Measurements from ENCODE around the gene RIPOR2. TPM values are rescaled to one million over a fixed set of nuclear protein-coding genes. Genes with fewer than 3 reads are reported as not detected.
"Not testable (repeated sequence)": the region's sequence is repeated elsewhere in the genome, so short reads cannot be mapped to it uniquely, and the experiment has no call there.

Gene RIPOR2
- total RNA-seq, 4 donors from 2014 or later = 1.2 to 16.7 (median 5.2) TPM

GRCh38 chr6:24880451-24880850, 55.3 kb downstream of the RIPOR2 start:
- Histone ChIP-seq H3K27ac (no peak overlapping the region), H3K27me3 (no peaks in the 10 kb centered on the region), H3K36me3 (no peaks in the 10 kb centered on the region), H3K9me3 (peaks cover 0 to 4% of the 10 kb centered on the region in 2 donors), H3K4me3 (no peak overlapping the region), H3K4me1 (no peaks in the 10 kb centered on the region)
- intact Hi-C loops (cut with DNase I; ENCODE audit: low total_unique reads) = no loop called here
- in situ Hi-C loops (cut with MboI; ENCODE audit: low pct_ligation_motif_present in 1 of 4, low pct_unique_long_range_greater_than_20kb in 1 of 4, low sequenced_read_pairs in 3 of 4) = no loop called here
- TF ChIP-seq POLR2A (IDR thresholded peaks at IDR 0.05) (no peak), CTCF (IDR thresholded peaks at IDR 0.05) (no peak), EP300 (IDR thresholded peaks at IDR 0.05; ENCODE audit: low read depth) (no peak), POLR2AphosphoS5 (IDR thresholded peaks at IDR 0.05) (no peak)
- DNase-seq = no peak

GRCh38 chr6:24879351-24879750, 56.4 kb downstream of the RIPOR2 start:
- Histone ChIP-seq H3K9me3 (peaks cover 0 to 4% of the 10 kb centered on the region in 2 donors), H3K36me3 (no peaks in the 10 kb centered on the region), H3K4me1 (no peaks in the 10 kb centered on the region), H3K27me3 (no peaks in the 10 kb centered on the region), H3K27ac (no peak overlapping the region), H3K4me3 (no peak overlapping the region)
- DNase-seq = no peak
- no peak for TF ChIP-seq POLR2AphosphoS5 (IDR thresholded peaks at IDR 0.05)
- TF ChIP-seq POLR2A (IDR thresholded peaks at IDR 0.05) = no peak
- TF ChIP-seq EP300 (IDR thresholded peaks at IDR 0.05; ENCODE audit: low read depth) = no peak
- TF ChIP-seq CTCF (IDR thresholded peaks at IDR 0.05) = no peak
- intact Hi-C loops (cut with DNase I; ENCODE audit: low total_unique reads) (no loop called here), in situ Hi-C loops (cut with MboI; ENCODE audit: low pct_ligation_motif_present in 1 of 4, low pct_unique_long_range_greater_than_20kb in 1 of 4, low sequenced_read_pairs in 3 of 4) (no loop called here)
- WGBS, 2 donors (ENCODE audit: low coverage in 1 of 2) = 92 to 100% methylated on average over 2 to 3 of the region's 3 CpGs

- in situ Hi-C loops (cut with MboI; ENCODE audit: low pct_ligation_motif_present in 1 of 4, low pct_unique_long_range_greater_than_20kb in 1 of 4, low sequenced_read_pairs in 3 of 4); H3K4me3 ChIP-seq; H3K27ac ChIP-seq; H3K27me3 ChIP-seq; DNase-seq; H3K9me3 ChIP-seq; intact Hi-C loops (cut with DNase I; ENCODE audit: low total_unique reads); H3K4me1 ChIP-seq; H3K36me3 ChIP-seq: not testable (repeated sequence)
- WGBS, 2 donors (ENCODE audit: low coverage in 1 of 2) = 92 to 100% methylated on average over 4 of the region's 4 CpGs
These were observed 58.0 kb downstream of the RIPOR2 start for GRCh38 chr6:24877747-24878146.

- Histone ChIP-seq H3K9me3 (peaks cover 0 to 4% of the 10 kb centered on the region in 2 donors), H3K4me3 (no peak overlapping the region), H3K36me3 (no peaks in the 10 kb centered on the region), H3K27me3 (no peaks in the 10 kb centered on the region), H3K4me1 (no peaks in the 10 kb centered on the region), H3K27ac (no peak overlapping the region)
- DNase-seq = no peak
- no peak for TF ChIP-seq POLR2AphosphoS5 (IDR thresholded peaks at IDR 0.05)
- TF ChIP-seq CTCF (IDR thresholded peaks at IDR 0.05) = no peak
- TF ChIP-seq POLR2A (IDR thresholded peaks at IDR 0.05) = no peak
- in situ Hi-C loops (cut with MboI; ENCODE audit: low pct_ligation_motif_present in 1 of 4, low pct_unique_long_range_greater_than_20kb in 1 of 4, low sequenced_read_pairs in 3 of 4) (no loop called here), intact Hi-C loops (cut with DNase I; ENCODE audit: low total_unique reads) (no loop called here)
- 89 to 92% methylated on average over 10 to 11 of the region's 11 CpGs for WGBS, 2 donors (ENCODE audit: low coverage in 1 of 2)
These were observed 59.0 kb downstream of the RIPOR2 start for GRCh38 chr6:24876499-24877465.

All from transverse colon (tissue), 4 donors.